Measurements from ENCODE around the gene ANKK1. TPM values are rescaled to one million over a fixed set of nuclear protein-coding genes. Genes with fewer than 3 reads are reported as not detected.

Gene ANKK1
- total RNA-seq, 2 donors from 2014 or later, result 0.78 to 1.3 TPM

Small RNA genes lying within 50 kb of the gene (microRNA-seq; reads per million reads assigned to microRNA genes)
- 0 reads per million in 2 donors for gene MIR4301 (ENCODE audit: borderline number of aligned reads in 2 of 2, borderline replicate concordance in 2 of 2)

Small RNA genes lying within 50 kb of the gene (small RNA-seq; reads per million reads assigned to genes)
- not detected for gene MIR4301

Other genes starting within 250 kb of the ANKK1 start
- gene TTC12, start 73.2 kb upstream of the ANKK1 start, total RNA-seq, result 100 to 1,000 TPM in 1 of 2 donors, 10 to 100 TPM in 1; 22.3 to 134 TPM
- under 1 TPM in 1 of 2 donors, not detected in 1; 0.26 TPM for gene DRD2, start 87.6 kb downstream of the ANKK1 start, total RNA-seq